Measurements from ENCODE around the gene LRRIQ3. TPM values are rescaled to one million over a fixed set of nuclear protein-coding genes. Genes with fewer than 3 reads are reported as not detected.
A peak's percentile ranks its signal among the peaks of the same experiment; 100 is the strongest.

LRRIQ3 gene
- total and polyA plus RNA-seq, 2 donors (not counting 3 experiments of a cell fraction or from before 2014, with no cell fraction given), result 0.21 to 1.1 TPM

GRCh38 chr1:74197255-74197654 lies 721 bp downstream of the LRRIQ3 start:
- DNase-seq (ENCODE audit: low read depth, low spot score) (no peak), FAIRE-seq (no peak)
- H2AFZ ChIP-seq (ENCODE audit: low read depth, low read length), result peak overlapping the region; percentile 97
- ChIA-PET CTCF (no interaction called here), POLR2A (no interaction called here)
- TF ChIP-seq MAX (IDR thresholded peaks at IDR 0.05; ENCODE audit: insufficient read depth, insufficient read length) (no peak), CTCF (IDR thresholded peaks at IDR 0.05; ENCODE audit: extremely low read depth in 1 of 2, insufficient read depth in 1 of 2, low read depth in 1 of 2, low read length in 2 of 2) (no peak), POLR2AphosphoS5 (IDR thresholded peaks at IDR 0.05; ENCODE audit: insufficient read depth, low read depth, low read length) (no peak), JUN (IDR thresholded peaks at IDR 0.05; ENCODE audit: borderline replicate concordance, insufficient read depth, insufficient read length, low read depth) (no peak), FOS (IDR thresholded peaks at IDR 0.05; ENCODE audit: borderline replicate concordance, insufficient read depth, low read length) (no peak), POLR2A (IDR thresholded peaks at IDR 0.05; ENCODE audit: low read depth, low read length) (no peak), EZH2 (IDR thresholded peaks at IDR 0.05; ENCODE audit: borderline replicate concordance, low read depth, low read length, severe bottlenecking) (no peak), MYC (IDR thresholded peaks at IDR 0.05; ENCODE audit: low read depth, low read length) (no peak)
- H4K20me1 ChIP-seq (replicated peaks; ENCODE audit: control insufficient read depth, extremely low read depth, insufficient read depth, low read length), result no peaks in the 10 kb centered on the region
- peaks cover 10% of the 10 kb centered on the region for H3K4me1 ChIP-seq (ENCODE audit: control insufficient read depth, extremely low read depth, insufficient read depth, low read length)
- no peaks in the 10 kb centered on the region for H3K9me3 ChIP-seq (replicated peaks; ENCODE audit: control insufficient read depth, insufficient read depth, low read length)
- H3K9ac ChIP-seq (replicated peaks; ENCODE audit: extremely low read depth, insufficient read depth, low read length), result peak overlapping the region; percentile 77
- BruUV-seq (replicated peaks), result no TSS peak
- dilution Hi-C loops (cut with MboI; ENCODE audit: extremely low pct_ligation_motif_present, low sequenced_read_pairs) (no loop called here), intact Hi-C loops (cut with micrococcal nuclease) (loop anchor here (10.0 kb wide), 2 partner anchors 538 to 1912 kb away; partner anchors contain the start of genes CRYZ, NEGR1 and TYW3)
- H3K36me3 ChIP-seq (ENCODE audit: control insufficient read depth in 2 of 2, extremely low read depth in 1 of 2, insufficient read depth in 2 of 2, low read length in 2 of 2), result no peaks in the 10 kb centered on the region
- H3K4me3 ChIP-seq (replicated peaks in 1 of 3; ENCODE audit: insufficient read depth in 1 of 3, low read depth in 1 of 3, low read length in 3 of 3), result peak overlapping the region in 1 of 3 experiments; percentile 80
- no peaks in the 10 kb centered on the region for H3K27me3 ChIP-seq (ENCODE audit: control insufficient read depth in 2 of 2, insufficient read depth in 2 of 2, low read length in 2 of 2)
- H3K79me2 ChIP-seq (ENCODE audit: control insufficient read depth, insufficient read depth, low read length), result no peaks in the 10 kb centered on the region
- H3K9me1 ChIP-seq (replicated peaks; ENCODE audit: control insufficient read depth, extremely low read depth, insufficient read depth, low read length), result no peaks in the 10 kb centered on the region
- H3K4me2 ChIP-seq (ENCODE audit: insufficient read depth, low read length), result peak overlapping the region; percentile 83
- H3K27ac ChIP-seq (ENCODE audit: insufficient read depth, low read depth, low read length), result peak overlapping the region; percentile 76
